Measurements from ENCODE around the gene SECISBP2L.

DNA sequence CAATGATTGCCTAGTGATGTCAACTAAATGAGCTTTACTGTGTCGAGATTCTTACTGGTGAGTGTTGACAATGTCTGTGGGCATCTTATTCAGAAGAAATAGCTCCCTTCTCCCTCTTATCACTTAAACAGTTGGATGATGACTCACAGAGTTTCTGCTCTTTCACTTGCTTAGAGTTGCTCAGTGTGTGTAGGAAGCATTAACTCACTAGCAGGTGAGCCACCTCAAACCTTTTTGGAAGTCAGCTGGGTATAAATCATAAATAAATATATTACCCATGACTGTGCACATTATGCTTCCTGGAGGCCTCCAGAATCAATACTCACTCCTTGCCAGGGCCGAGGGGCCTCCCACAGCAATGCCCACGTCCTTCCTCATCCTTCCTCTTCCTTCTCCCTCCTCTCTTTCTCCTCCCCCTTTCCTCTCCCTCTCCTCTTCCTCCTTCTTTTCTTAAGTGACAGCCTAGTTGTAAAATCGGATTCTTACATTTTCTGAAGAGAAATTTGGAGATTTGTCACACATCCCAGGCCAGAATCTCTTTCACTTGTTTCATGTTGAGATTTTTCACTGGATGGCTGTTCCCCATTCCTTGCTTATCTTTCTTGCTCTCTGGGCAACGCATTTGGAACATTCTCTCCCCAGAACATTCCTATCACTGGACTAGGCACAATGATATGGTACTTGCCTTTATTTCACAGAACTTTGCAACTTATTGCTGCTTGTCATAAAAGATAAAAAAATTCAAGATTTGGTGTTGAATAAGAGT is 100.0 kb downstream of the SECISBP2L start:
- TF ChIP-seq L3MBTL2 (conservative IDR thresholded peaks at IDR 0.05) (no peak), FOXM1 (IDR thresholded peaks at IDR 0.05; ENCODE audit: borderline replicate concordance) (no peak), BHLHE40 (IDR thresholded peaks at IDR 0.05; ENCODE audit: borderline replicate concordance) (no peak), NFRKB (IDR thresholded peaks at IDR 0.05) (no peak), ELF4 (IDR thresholded peaks at IDR 0.05) (no peak), CTBP1 (IDR thresholded peaks at IDR 0.05; ENCODE audit: borderline replicate concordance) (no peak), LEF1 (IDR thresholded peaks at IDR 0.05; ENCODE audit: borderline replicate concordance) (no peak), SP1 (IDR thresholded peaks at IDR 0.05) (no peak)

All from HEK293T (cell line).